Activated CD4-positive, alpha-beta T cell treated with anti-CD3 and anti-CD28 coated beads, Interleukin-2, amount 50 U/mL, for 24 hours (primary cell): ENCODE results near the gene ZNF827.

Experiments used
- DNase-seq, 2 donors: peaks; one replicate each; pipeline ENCODE4 v3.0.0-alpha.2; 2020; ENCODE audit warnings: low read depth in 1 of 2, low spot score in 1 of 2

The ZNF827 gene

GRCh38 chr4:145804116-145804515 lies 134.5 kb downstream of the ZNF827 start:
- DNase-seq: no peak

- no peak for DNase-seq
Measured at GRCh38 chr4:145799223-145799622, 139.4 kb downstream of the ZNF827 start.

GRCh38 chr4:145797278-145797677 lies 141.3 kb downstream of the ZNF827 start:
- DNase-seq: no peak

GRCh38 chr4:145796346-145796745 lies 142.3 kb downstream of the ZNF827 start:
- no peak for DNase-seq

GRCh38 chr4:145795521-145795920 lies 143.1 kb downstream of the ZNF827 start:
- no peak for DNase-seq

GRCh38 chr4:145792429-145792828 lies 146.2 kb downstream of the ZNF827 start:
- DNase-seq: no peak

- no peak for DNase-seq
Measured at GRCh38 chr4:145791988-145792387, 146.6 kb downstream of the ZNF827 start.

GRCh38 chr4:145788755-145789154 lies 149.9 kb downstream of the ZNF827 start:
- DNase-seq: no peak

GRCh38 chr4:145786830-145787229 lies 151.8 kb downstream of the ZNF827 start:
- no peak for DNase-seq

GRCh38 chr4:145786261-145786660 lies 152.4 kb downstream of the ZNF827 start:
- no peak for DNase-seq

- DNase-seq: no peak
Measured at GRCh38 chr4:145785391-145786008, 153.1 kb downstream of the ZNF827 start.

GRCh38 chr4:145784036-145784435 lies 154.6 kb downstream of the ZNF827 start:
- DNase-seq: no peak

- no peak for DNase-seq
Measured at GRCh38 chr4:145782756-145783155, 155.9 kb downstream of the ZNF827 start.

GRCh38 chr4:145781351-145781750 lies 157.3 kb downstream of the ZNF827 start:
- no peak for DNase-seq

GRCh38 chr4:145779319-145779801 lies 159.3 kb downstream of the ZNF827 start:
- DNase-seq: no peak

- no peak for DNase-seq
Measured at GRCh38 chr4:145776208-145776607, 162.4 kb downstream of the ZNF827 start.

- no peak for DNase-seq
Measured at GRCh38 chr4:145775406-145775805, 163.2 kb downstream of the ZNF827 start.

- DNase-seq: no peak
Measured at GRCh38 chr4:145774473-145774872, 164.2 kb downstream of the ZNF827 start.

GRCh38 chr4:145773581-145774234 lies 164.9 kb downstream of the ZNF827 start:
- no peak for DNase-seq

GRCh38 chr4:145772347-145772746 lies 166.3 kb downstream of the ZNF827 start:
- DNase-seq: no peak

- no peak for DNase-seq
Measured at GRCh38 chr4:145770124-145770523, 168.5 kb downstream of the ZNF827 start.

- no peak for DNase-seq
Measured at GRCh38 chr4:145769450-145770037, 169.1 kb downstream of the ZNF827 start.
